HG02840 (cell line): ENCODE results near the gene UFSP2.
A peak's percentile ranks its signal among the peaks of the same experiment; 100 is the strongest.

ENCODE experiments used
- ATAC-seq: cut with Tn5 transposase; IDR thresholded peaks from one replicate; pipeline ENCODE4 v1.9.1; 2021; ENCODE audit warnings: mild to moderate bottlenecking, moderate library complexity, moderate number of reproducible peaks; ENCODE audit not compliant: unreplicated experiment, low FRiP score

The UFSP2 gene

GRCh38 chr4:185429660-185430059 lies 3.9 kb upstream of the UFSP2 start:
- no peak for ATAC-seq

- ATAC-seq: no peak
Observed at GRCh38 chr4:185426960-185427688, 1.4 kb upstream of the UFSP2 start.

GRCh38 chr4:185424905-185425646 lies 688 bp downstream of the UFSP2 start:
- no peak for ATAC-seq

- no peak for ATAC-seq
Observed at GRCh38 chr4:185421366-185422124, 4.2 kb downstream of the UFSP2 start.

GRCh38 chr4:185416955-185417354 lies 8.8 kb downstream of the UFSP2 start:
- ATAC-seq: no peak

- no peak for ATAC-seq
Observed at GRCh38 chr4:185412412-185412811, 13.4 kb downstream of the UFSP2 start.

- no peak for ATAC-seq
Observed at GRCh38 chr4:185411849-185412248, 13.9 kb downstream of the UFSP2 start.

GRCh38 chr4:185408432-185408831 lies 17.3 kb downstream of the UFSP2 start:
- ATAC-seq: no peak

GRCh38 chr4:185405296-185405999 lies 20.3 kb downstream of the UFSP2 start:
- peak; percentile 64 for ATAC-seq

- no peak for ATAC-seq
Observed at GRCh38 chr4:185404031-185404430, 21.7 kb downstream of the UFSP2 start.

- no peak for ATAC-seq
Observed at GRCh38 chr4:185399466-185399865, 26.3 kb downstream of the UFSP2 start.

- no peak for ATAC-seq
Observed at GRCh38 chr4:185398618-185399017, 27.1 kb downstream of the UFSP2 start.

- ATAC-seq: no peak
Observed at GRCh38 chr4:185396724-185397385, 28.9 kb downstream of the UFSP2 start, which contains the start of gene ANKRD37. ANKRD37 (plus strand) TSS chr4:185396841; CDS start chr4:185396924, 83 bp downstream.

GRCh38 chr4:185395956-185396723 lies 29.6 kb downstream of the UFSP2 start:
- ATAC-seq: peak; percentile 86

GRCh38 chr4:185395238-185395955 lies 30.4 kb downstream of the UFSP2 start, which contains the start of gene LRP2BP:
LRP2BP (minus strand) TSS chr4:185395924; CDS start chr4:185378186, 17,738 bp downstream.
- ATAC-seq: no peak

GRCh38 chr4:185394568-185395237 lies 31.1 kb downstream of the UFSP2 start:
- ATAC-seq: no peak

- no peak for ATAC-seq
Observed at GRCh38 chr4:185392156-185392555, 33.6 kb downstream of the UFSP2 start.

GRCh38 chr4:185390941-185391340 lies 34.8 kb downstream of the UFSP2 start:
- ATAC-seq: no peak
